ENCODE results near the gene PLSCR5.
A peak's percentile ranks its signal among the peaks of the same experiment; 100 is the strongest.

- TF ChIP-seq, protein P1, sequence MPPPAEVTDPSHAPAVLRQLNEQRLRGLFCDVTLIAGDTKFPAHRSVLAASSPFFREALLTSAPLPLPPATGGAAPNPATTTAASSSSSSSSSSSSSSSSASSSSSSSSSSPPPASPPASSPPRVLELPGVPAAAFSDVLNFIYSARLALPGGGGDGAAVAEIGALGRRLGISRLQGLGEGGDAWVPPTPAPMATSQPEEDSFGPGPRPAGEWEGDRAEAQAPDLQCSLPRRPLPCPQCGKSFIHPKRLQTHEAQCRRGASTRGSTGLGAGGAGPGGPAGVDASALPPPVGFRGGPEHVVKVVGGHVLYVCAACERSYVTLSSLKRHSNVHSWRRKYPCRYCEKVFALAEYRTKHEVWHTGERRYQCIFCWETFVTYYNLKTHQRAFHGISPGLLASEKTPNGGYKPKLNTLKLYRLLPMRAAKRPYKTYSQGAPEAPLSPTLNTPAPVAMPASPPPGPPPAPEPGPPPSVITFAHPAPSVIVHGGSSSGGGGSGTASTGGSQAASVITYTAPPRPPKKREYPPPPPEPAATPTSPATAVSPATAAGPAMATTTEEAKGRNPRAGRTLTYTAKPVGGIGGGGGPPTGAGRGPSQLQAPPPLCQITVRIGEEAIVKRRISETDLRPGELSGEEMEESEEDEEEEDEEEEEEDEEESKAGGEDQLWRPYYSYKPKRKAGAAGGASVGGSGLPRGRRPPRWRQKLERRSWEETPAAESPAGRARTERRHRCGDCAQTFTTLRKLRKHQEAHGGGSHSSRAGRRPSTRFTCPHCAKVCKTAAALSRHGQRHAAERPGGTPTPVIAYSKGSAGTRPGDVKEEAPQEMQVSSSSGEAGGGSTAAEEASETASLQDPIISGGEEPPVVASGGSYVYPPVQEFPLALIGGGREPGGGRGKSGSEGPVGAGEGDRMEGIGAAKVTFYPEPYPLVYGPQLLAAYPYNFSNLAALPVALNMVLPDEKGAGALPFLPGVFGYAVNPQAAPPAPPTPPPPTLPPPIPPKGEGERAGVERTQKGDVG (CRISPR knock-in tag; IDR thresholded peaks at IDR 0.05): no peak
- TF ChIP-seq SPI1 (IDR thresholded peaks at IDR 0.05; ENCODE audit: borderline replicate concordance, insufficient read depth, low read depth, low read length) (peak; percentile 53; the same call in 1 of the 2 replicates), EP300 (IDR thresholded peaks at IDR 0.05; ENCODE audit: borderline replicate concordance in 1 of 2, control insufficient read depth in 1 of 2, low read depth in 2 of 2, low read length in 2 of 2) (0 out of 4 replicates have a peak, but pooled peaks of 1 of the 2 experiments have one; percentile 25), NFYB (IDR thresholded peaks at IDR 0.05; ENCODE audit: insufficient read depth, low read depth, low read length) (no peak), ELK1 (IDR thresholded peaks at IDR 0.05; ENCODE audit: low read depth, low read length) (no peak), REST (IDR thresholded peaks at IDR 0.05; ENCODE audit: low read depth, low read length) (no peak), TCF12 (IDR thresholded peaks at IDR 0.05; ENCODE audit: low read depth, low read length) (no peak), USF1 (IDR thresholded peaks at IDR 0.05; ENCODE audit: borderline replicate concordance, extremely low read length, insufficient read depth, low read depth, low read length) (no peak)
- TF ChIP-seq, protein P2, sequence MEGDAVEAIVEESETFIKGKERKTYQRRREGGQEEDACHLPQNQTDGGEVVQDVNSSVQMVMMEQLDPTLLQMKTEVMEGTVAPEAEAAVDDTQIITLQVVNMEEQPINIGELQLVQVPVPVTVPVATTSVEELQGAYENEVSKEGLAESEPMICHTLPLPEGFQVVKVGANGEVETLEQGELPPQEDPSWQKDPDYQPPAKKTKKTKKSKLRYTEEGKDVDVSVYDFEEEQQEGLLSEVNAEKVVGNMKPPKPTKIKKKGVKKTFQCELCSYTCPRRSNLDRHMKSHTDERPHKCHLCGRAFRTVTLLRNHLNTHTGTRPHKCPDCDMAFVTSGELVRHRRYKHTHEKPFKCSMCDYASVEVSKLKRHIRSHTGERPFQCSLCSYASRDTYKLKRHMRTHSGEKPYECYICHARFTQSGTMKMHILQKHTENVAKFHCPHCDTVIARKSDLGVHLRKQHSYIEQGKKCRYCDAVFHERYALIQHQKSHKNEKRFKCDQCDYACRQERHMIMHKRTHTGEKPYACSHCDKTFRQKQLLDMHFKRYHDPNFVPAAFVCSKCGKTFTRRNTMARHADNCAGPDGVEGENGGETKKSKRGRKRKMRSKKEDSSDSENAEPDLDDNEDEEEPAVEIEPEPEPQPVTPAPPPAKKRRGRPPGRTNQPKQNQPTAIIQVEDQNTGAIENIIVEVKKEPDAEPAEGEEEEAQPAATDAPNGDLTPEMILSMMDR (IDR thresholded peaks at IDR 0.05 in 2 of 3, conservative IDR thresholded peaks at IDR 0.05 in 1 of 3; ENCODE audit: control insufficient read depth in 2 of 3, extremely low read depth in 1 of 3, insufficient read depth in 1 of 3, low read depth in 3 of 3, low read length in 3 of 3): no peak
Measured at GRCh38 chr3:146544002-146544928, 60.9 kb downstream of the PLSCR5 start, which contains the start of gene PLSCR1.
